Stomach (tissue), 4 donors: ENCODE measurements around the gene TMEM267.

Experiments
- CTCF ChIP-seq, 7 experiments: fragments of 450-650 bp in 4 of 7; fragments of 200-600 bp in 3 of 7; sonication (generic) in 3 of 7; IDR thresholded peaks; one replicate each; pipeline ENCODE4 v1.5.1; 2016 to 2019; ENCODE audit warnings: antibody characterized with exemption in 7 of 7, control low read depth in 2 of 7, mild to moderate bottlenecking in 1 of 7
- EP300 ChIP-seq: sonication (generic); formaldehyde crosslinking; IDR thresholded peaks from one replicate; pipeline ENCODE4 v1.6.1; 2017; ENCODE audit warnings: antibody characterized with exemption
- POLR2A ChIP-seq, 4 donors: fragments of 450-650 bp; IDR thresholded peaks; one replicate each; pipeline ENCODE4 v1.6.1; 2016; ENCODE audit warnings: antibody characterized with exemption in 4 of 4, control low read depth in 2 of 4, mild to moderate bottlenecking in 1 of 4, moderate library complexity in 1 of 4
- POLR2AphosphoS5 ChIP-seq, 3 donors: sonication (generic); formaldehyde crosslinking; IDR thresholded peaks; one replicate each; pipeline ENCODE4 v1.6.1; 2016; ENCODE audit warnings: antibody characterized with exemption in 3 of 3

GRCh38 chr5:43432486-43433375, 50.9 kb downstream of the TMEM267 start:
- TF ChIP-seq CTCF (IDR thresholded peaks at IDR 0.05) (no peak), EP300 (no peak), POLR2AphosphoS5 (IDR thresholded peaks at IDR 0.05) (peak in 2 of 3 donors; percentile 69 to 70), POLR2A (IDR thresholded peaks at IDR 0.05) (no peak)
